Activated CD4-positive, CD25-positive, alpha-beta regulatory T cell treated with anti-CD3 and anti-CD28 coated beads, Interleukin-2, amount 50 U/mL, for 16 hours (primary cell): Measurements from ENCODE around the gene SELENOM.
"Not testable (repeated sequence)": the region's sequence is repeated elsewhere in the genome, so short reads cannot be mapped to it uniquely, and the experiment has no call there.

Source experiments
- DNase-seq: peaks from one replicate; pipeline ENCODE4 v3.0.0-alpha.2; 2020; ENCODE audit warnings: low read depth, low spot score

SELENOM gene

GRCh38 chr22:31133911-31134310 lies 26.5 kb upstream of the SELENOM start:
- DNase-seq: no peak

- DNase-seq: no peak
Measured at GRCh38 chr22:31130873-31131272, 23.5 kb upstream of the SELENOM start.

- DNase-seq: no peak
Measured at GRCh38 chr22:31128156-31128555, 20.8 kb upstream of the SELENOM start.

- DNase-seq: no peak
Measured at GRCh38 chr22:31127181-31127772, 19.9 kb upstream of the SELENOM start.

GRCh38 chr22:31126869-31127175 lies 19.5 kb upstream of the SELENOM start:
- DNase-seq: no peak

GRCh38 chr22:31126128-31126868 lies 18.9 kb upstream of the SELENOM start:
- DNase-seq: no peak

GRCh38 chr22:31125521-31126117 lies 18.3 kb upstream of the SELENOM start:
- DNase-seq: no peak

GRCh38 chr22:31124811-31125465 lies 17.6 kb upstream of the SELENOM start:
- DNase-seq: no peak

- no peak for DNase-seq
Measured at GRCh38 chr22:31124290-31124689, 16.9 kb upstream of the SELENOM start.

GRCh38 chr22:31123292-31123602 lies 15.9 kb upstream of the SELENOM start:
- no peak for DNase-seq

GRCh38 chr22:31122532-31123291 lies 15.3 kb upstream of the SELENOM start, which contains the start of gene INPP5J:
Gene INPP5J (plus strand): TSS chr22:31122966. CDS start chr22:31123015, 49 bp downstream.
- no peak for DNase-seq

- DNase-seq: no peak
Measured at GRCh38 chr22:31122196-31122531, 14.8 kb upstream of the SELENOM start.

GRCh38 chr22:31121403-31121802 lies 14.0 kb upstream of the SELENOM start:
- DNase-seq: no peak

- DNase-seq: no peak
Measured at GRCh38 chr22:31120642-31121041, 13.3 kb upstream of the SELENOM start.

- DNase-seq: no peak
Measured at GRCh38 chr22:31120230-31120629, 12.9 kb upstream of the SELENOM start.

GRCh38 chr22:31119026-31119717 lies 11.8 kb upstream of the SELENOM start:
- no peak for DNase-seq

GRCh38 chr22:31118046-31118820 lies 10.9 kb upstream of the SELENOM start:
- no peak for DNase-seq

- DNase-seq: not testable (repeated sequence)
Measured at GRCh38 chr22:31112547-31113091, 5.3 kb upstream of the SELENOM start.

GRCh38 chr22:31107894-31108218 lies 488 bp upstream of the SELENOM start:
- DNase-seq: no peak

GRCh38 chr22:31106731-31107177 lies 614 bp downstream of the SELENOM start:
- DNase-seq: no peak
